ENCODE results near the gene AR.

GRCh38 chrX:67538383-67538782, 5.4 kb upstream of the AR start:
- TF ChIP-seq TAF1 (IDR thresholded peaks at IDR 0.05; ENCODE audit: low read depth, low read length) (no peak), CTCF (IDR thresholded peaks at IDR 0.05; ENCODE audit: control extremely low read depth in 1 of 3, insufficient read depth in 1 of 3, low read depth in 1 of 3, low read length in 3 of 3) (no peak), NRF1 (IDR thresholded peaks at IDR 0.05; ENCODE audit: low read depth, low read length) (no peak), YY1 (IDR thresholded peaks at IDR 0.05; ENCODE audit: low read depth, low read length) (no peak), RXRA (IDR thresholded peaks at IDR 0.05; ENCODE audit: insufficient read depth, low read depth, low read length) (no peak), SUZ12 (IDR thresholded peaks at IDR 0.05; ENCODE audit: low read length) (no peak), TCF12 (IDR thresholded peaks at IDR 0.05; ENCODE audit: low read depth, low read length) (no peak), KDM5A (IDR thresholded peaks at IDR 0.05; ENCODE audit: low read length) (no peak), POLR2A (IDR thresholded peaks at IDR 0.05; ENCODE audit: control extremely low read depth in 1 of 2, low read depth in 2 of 2, low read length in 2 of 2) (no peak), POLR2AphosphoS5 (IDR thresholded peaks at IDR 0.05; ENCODE audit: low read depth, low read length) (no peak), TEAD4 (IDR thresholded peaks at IDR 0.05; ENCODE audit: low read depth, low read length) (no peak), HDAC6 (IDR thresholded peaks at IDR 0.05; ENCODE audit: low read depth, low read length) (no peak)

Data from H1 (cell line).